ENCODE measurements around the gene JPH3.

JPH3 gene

DNA sequence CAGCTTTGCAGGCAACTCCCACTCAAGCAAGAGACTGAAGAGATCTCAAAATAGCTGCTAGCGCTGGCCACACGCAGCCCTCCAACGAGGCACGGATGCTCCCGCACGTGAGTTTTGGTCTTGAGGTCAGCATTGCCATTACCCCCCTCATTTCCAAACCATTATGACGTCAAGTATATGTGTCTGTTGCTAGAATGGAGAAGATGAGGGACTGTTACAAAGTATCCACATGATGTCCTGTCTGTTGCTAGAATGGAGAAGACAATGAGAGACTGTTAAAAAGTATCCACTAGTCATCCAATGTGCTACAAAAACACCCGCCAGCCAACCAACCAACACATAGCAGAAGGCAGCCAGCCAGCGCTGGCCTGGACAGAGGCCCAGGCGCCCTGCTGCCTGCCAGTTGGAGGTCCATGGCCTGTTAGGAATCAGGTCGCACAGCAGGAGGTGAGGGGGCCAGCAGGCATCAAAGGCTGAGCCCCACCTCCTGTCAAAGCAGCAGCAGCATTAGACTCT is 138.7 kb downstream of the JPH3 start:
- DNase-seq (ENCODE audit: low spot score), result peak; percentile 97

DNA sequence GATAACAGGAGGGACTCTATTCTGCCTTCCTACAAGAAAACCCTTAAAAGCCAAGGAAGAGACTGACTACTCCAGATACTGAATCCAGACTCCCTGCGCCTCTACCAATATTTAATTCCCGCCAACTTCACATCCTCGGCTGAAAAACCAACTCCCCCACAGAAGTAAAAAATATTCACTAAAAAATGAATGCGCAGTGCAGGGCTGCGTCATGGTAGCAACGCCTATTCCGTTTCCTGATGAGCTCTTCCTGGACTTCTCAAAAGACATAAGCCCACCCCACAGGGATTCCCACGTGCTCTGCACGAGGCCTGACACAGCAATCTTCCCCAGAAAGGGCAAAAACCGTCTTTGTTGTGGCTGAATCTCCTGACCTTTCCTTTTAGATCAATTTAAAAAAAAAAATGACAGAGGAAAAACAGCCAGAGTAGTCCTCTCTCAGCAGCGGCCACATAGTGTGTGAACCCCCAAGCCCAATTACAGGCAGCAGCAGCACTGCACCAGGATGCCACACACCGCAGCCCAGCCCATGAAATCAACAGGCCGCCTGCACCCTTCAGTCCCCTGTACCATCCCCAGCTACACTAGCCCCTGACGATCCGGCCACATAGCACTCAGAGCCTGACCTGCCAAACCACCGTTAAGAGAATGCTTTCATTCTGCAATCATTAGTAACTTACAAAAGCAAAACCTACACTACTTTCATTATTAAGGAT is 139.6 kb downstream of the JPH3 start:
- no peak for DNase-seq (ENCODE audit: low spot score)

DNA sequence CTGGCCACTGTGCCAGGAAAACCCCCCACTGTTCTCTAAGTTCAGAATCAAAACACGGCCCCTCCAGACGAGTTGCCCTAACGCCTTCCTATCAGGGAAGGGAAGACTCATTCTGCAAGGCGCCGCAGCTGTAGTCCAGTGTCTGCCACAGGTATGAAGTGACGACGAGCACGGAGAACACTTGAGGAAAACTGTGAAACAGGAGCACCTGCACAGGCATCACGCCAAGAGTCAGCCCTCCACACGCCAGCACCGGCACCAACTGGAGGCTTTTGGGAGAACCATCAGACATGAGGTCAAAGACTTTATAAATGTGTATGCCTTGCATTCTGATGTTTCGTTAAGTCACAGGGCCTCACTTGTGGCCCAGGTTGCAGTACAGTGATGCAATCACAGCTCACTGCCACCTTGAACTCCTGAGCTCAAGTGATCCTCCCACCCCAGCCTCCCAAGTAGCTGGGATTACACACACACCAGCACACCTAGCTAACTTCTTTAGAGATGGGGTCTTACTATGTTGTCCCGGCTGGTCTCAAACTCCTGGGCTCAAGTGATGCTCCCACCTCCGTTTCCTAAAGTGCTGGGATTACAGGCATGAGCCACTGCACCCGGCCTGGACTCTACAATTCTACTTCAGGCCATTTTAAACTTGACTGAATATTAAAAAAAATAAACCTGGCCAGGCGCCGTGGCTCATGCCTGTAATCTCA is 140.6 kb downstream of the JPH3 start:
- DNase-seq (ENCODE audit: low spot score), result no peak

DNA sequence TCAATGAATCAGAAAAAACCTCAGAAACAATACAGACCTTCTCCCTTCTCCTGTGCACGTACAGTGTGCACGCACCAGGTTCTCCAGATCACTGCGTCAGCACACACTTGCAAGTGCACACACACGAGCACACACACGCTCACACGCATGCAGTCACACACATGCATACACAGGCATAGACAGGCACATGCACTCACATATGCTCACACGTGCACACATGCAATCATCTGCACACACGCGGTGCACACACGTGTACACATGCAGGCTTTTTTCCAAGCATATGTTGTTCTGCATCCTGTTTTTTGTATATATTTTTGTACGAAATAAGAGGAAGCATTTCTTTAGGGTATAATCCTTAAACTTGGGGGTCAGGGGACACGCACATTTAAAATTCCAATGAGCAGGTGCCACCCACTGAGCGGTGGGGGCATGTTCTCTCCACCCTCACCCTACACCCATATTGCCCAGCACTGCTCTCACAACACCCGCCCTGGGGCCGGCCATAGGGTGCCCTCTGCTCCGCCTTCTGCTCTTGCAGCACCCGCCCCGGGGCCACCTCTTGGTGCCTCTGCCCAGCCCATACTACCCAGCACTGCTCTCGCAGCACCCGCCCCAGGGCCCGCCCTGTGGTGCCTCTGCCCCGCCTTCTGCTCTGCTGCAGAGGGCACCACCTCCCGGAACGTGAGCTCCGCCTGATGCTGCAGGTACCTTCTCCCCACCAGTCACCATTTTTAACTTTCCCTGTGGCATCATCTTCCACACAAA is 142.6 kb downstream of the JPH3 start:
- DNase-seq (ENCODE audit: low spot score), result no peak

DNA sequence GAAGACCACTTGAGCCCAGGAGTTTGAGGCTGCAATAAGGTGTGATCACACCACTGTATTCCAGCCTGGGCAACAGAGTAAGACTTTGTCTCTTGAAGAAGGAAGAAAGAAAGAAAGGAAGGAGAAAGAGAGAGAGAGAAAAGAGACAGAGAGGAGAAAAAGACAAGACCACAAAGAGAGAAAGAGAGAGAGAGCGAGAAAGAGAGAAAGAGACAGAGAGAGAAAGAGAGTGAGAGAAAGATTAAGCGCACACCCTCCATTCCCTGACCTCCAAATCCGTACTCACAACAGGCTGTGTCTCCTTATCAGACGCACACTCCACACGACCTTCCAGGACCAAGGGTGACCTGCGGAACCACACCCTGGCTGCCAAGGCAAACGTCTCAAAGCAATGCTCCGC is 143.9 kb downstream of the JPH3 start:
- no peak for DNase-seq (ENCODE audit: low spot score)

Data from pons (tissue), 1 donor.